Sigmoid colon (tissue), 4 donors: ENCODE results near the gene SYNE3.

ENCODE experiments used
- POLR2AphosphoS5 ChIP-seq, 4 donors: sonication (generic); formaldehyde crosslinking; IDR thresholded peaks; one replicate each; pipeline ENCODE4 v1.6.1; 2017; ENCODE audit warnings: antibody characterized with exemption in 4 of 4
- TF ChIP-seq, protein P1 (sequence below), 4 experiments: fragments of 450-650 bp in 3 of 4; fragments of 200-600 bp in 1 of 4; IDR thresholded peaks; one replicate each; pipeline ENCODE4 v1.5.1; 2016 to 2019; ENCODE audit warnings: antibody characterized with exemption in 4 of 4, mild to moderate bottlenecking in 3 of 4, moderate library complexity in 2 of 4

GRCh38 chr14:95515596-95516552 lies 576 bp downstream of the SYNE3 start:
- TF ChIP-seq, protein P1, sequence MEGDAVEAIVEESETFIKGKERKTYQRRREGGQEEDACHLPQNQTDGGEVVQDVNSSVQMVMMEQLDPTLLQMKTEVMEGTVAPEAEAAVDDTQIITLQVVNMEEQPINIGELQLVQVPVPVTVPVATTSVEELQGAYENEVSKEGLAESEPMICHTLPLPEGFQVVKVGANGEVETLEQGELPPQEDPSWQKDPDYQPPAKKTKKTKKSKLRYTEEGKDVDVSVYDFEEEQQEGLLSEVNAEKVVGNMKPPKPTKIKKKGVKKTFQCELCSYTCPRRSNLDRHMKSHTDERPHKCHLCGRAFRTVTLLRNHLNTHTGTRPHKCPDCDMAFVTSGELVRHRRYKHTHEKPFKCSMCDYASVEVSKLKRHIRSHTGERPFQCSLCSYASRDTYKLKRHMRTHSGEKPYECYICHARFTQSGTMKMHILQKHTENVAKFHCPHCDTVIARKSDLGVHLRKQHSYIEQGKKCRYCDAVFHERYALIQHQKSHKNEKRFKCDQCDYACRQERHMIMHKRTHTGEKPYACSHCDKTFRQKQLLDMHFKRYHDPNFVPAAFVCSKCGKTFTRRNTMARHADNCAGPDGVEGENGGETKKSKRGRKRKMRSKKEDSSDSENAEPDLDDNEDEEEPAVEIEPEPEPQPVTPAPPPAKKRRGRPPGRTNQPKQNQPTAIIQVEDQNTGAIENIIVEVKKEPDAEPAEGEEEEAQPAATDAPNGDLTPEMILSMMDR (IDR thresholded peaks at IDR 0.05) = peak in 1 of 4 experiments; percentile 42
- TF ChIP-seq POLR2AphosphoS5 (IDR thresholded peaks at IDR 0.05) = peak in 2 of 4 donors; percentile 26
